IMR-90 (cell line): ENCODE data around the gene TEX2. TPM values are rescaled to one million over a fixed set of nuclear protein-coding genes. Genes with fewer than 3 reads are reported as not detected.

ENCODE experiments used
- ATAC-seq: fragments of 200-7000 bp; cut with Tn5 transposase; 2 replicates; pipeline ENCODE4 v1.9.1; 2020; ENCODE audit warnings: low read depth, mild to moderate bottlenecking, moderate library complexity
- BruUV-seq: library from RNA; stranded (reverse); fragments of 400-500 nt; replicated peaks from 2 replicates; lab custom pipeline; 2021; lab: Mats Ljungman, UMichigan
- CTCF ChIA-PET: fragments of 300-600 bp; formaldehyde crosslinking; extraction: SDS; loops from one replicate; lab custom pipeline; 2021; ENCODE audit warnings: antibody characterized with exemption; lab: Yijun Ruan, JAX
- POLR2A ChIA-PET: fragments of 300-600 bp; sonication (Branson Sonifier 250); formaldehyde crosslinking; loops from one replicate; lab custom pipeline; 2022; ENCODE audit warnings: antibody characterized with exemption; ENCODE audit not compliant: unreplicated experiment; lab: Charles Lee
- DNase-seq: peaks from one replicate; pipeline ENCODE4 v3.0.0; 2013
- H2AFZ ChIP-seq: replicated peaks from 2 replicates; pipeline ENCODE3; 2013; ENCODE audit warnings: low read length, mild to moderate bottlenecking; ENCODE audit not compliant: poor library complexity
- H2AK5ac ChIP-seq: 2 replicates; pipeline ENCODE4 v1.6.1; 2013; ENCODE audit warnings: low read depth, low read length, inconsistent platforms
- H2AK9ac ChIP-seq: replicated peaks from 2 replicates; pipeline ENCODE3; 2013; ENCODE audit warnings: mild to moderate bottlenecking, low read depth, low read length, moderate library complexity; ENCODE audit not compliant: poor library complexity
- H2BK120ac ChIP-seq: 2 replicates; pipeline ENCODE4 v1.6.1; 2013; ENCODE audit warnings: low read depth, low read length, inconsistent platforms
- H2BK15ac ChIP-seq: 3 replicates; pipeline ENCODE4 v1.6.1; 2013; ENCODE audit warnings: low read depth, low read length, inconsistent platforms
- H2BK20ac ChIP-seq: 2 replicates; pipeline ENCODE4 v1.6.1; 2013; ENCODE audit warnings: low read depth, mild to moderate bottlenecking, inconsistent platforms, low read length, moderate library complexity
- H2BK5ac ChIP-seq: 2 replicates; pipeline ENCODE4 v1.6.1; 2013; ENCODE audit warnings: mild to moderate bottlenecking, low read depth, low read length, inconsistent platforms; ENCODE audit not compliant: poor library complexity, severe bottlenecking
- H3K14ac ChIP-seq: replicated peaks from 2 replicates; pipeline ENCODE4 v1.6.1; 2013; ENCODE audit warnings: low read depth, low read length, inconsistent platforms
- H3K18ac ChIP-seq: 2 replicates; pipeline ENCODE4 v1.6.1; 2013; ENCODE audit warnings: low read depth, low read length, control low read depth
- H3K23ac ChIP-seq: 2 replicates; pipeline ENCODE4 v1.6.1; 2013; ENCODE audit warnings: low read depth, low read length, inconsistent platforms
- H3K27ac ChIP-seq: 2 replicates; pipeline ENCODE4 v1.5.1; 2013; ENCODE audit warnings: mild to moderate bottlenecking, control low read depth, low read length; ENCODE audit not compliant: insufficient read depth
- H3K27me3 ChIP-seq: 2 replicates; pipeline ENCODE4 v1.6.1; 2013; ENCODE audit warnings: low read length; ENCODE audit not compliant: control insufficient read depth, insufficient read depth
- H3K36me3 ChIP-seq: 2 replicates; pipeline ENCODE4 v1.6.1; 2013; ENCODE audit warnings: low read length, mixed read lengths; ENCODE audit not compliant: control insufficient read depth, insufficient read depth
- H3K4ac ChIP-seq: 2 replicates; pipeline ENCODE4 v1.6.1; 2013; ENCODE audit warnings: low read depth, low read length, inconsistent platforms
- H3K4me1 ChIP-seq: 2 replicates; pipeline ENCODE4 v1.6.1; 2013; ENCODE audit warnings: low read length, mixed read lengths; ENCODE audit not compliant: control insufficient read depth, insufficient read depth
- H3K4me2 ChIP-seq: 2 replicates; pipeline ENCODE4 v1.6.1; 2013; ENCODE audit warnings: low read depth, mild to moderate bottlenecking, control low read depth, low read length, moderate library complexity
- H3K4me3 ChIP-seq: 2 replicates; pipeline ENCODE4 v1.5.1; 2013; ENCODE audit warnings: low read depth, mild to moderate bottlenecking, control low read depth, low read length, moderate library complexity; ENCODE audit not compliant: insufficient read depth
- H3K56ac ChIP-seq: 2 replicates; pipeline ENCODE4 v1.6.1; 2013; ENCODE audit warnings: low read length, inconsistent platforms; ENCODE audit not compliant: insufficient read depth; ENCODE audit errors: extremely low read depth
- H3K79me1 ChIP-seq, 2 experiments: 2 replicates each; pipeline ENCODE4 v1.6.1; 2013; ENCODE audit warnings: low read length in 2 of 2, inconsistent platforms in 1 of 2, low read depth in 1 of 2
- H3K9ac ChIP-seq: 2 replicates; pipeline ENCODE4 v1.6.1; 2013; ENCODE audit warnings: low read depth, low read length, control low read depth
- H3K9me1 ChIP-seq: 2 replicates; pipeline ENCODE4 v1.6.1; 2013; ENCODE audit warnings: low read length, inconsistent platforms; ENCODE audit not compliant: insufficient read depth
- H3K9me3 ChIP-seq: 2 replicates; pipeline ENCODE4 v1.6.1; 2013; ENCODE audit warnings: low read length; ENCODE audit not compliant: control insufficient read depth, insufficient read depth
- H4K20me1 ChIP-seq: 2 replicates; pipeline ENCODE4 v1.6.1; 2013; ENCODE audit warnings: low read length, inconsistent platforms; ENCODE audit not compliant: insufficient read depth
- H4K5ac ChIP-seq: 2 replicates; pipeline ENCODE4 v1.6.1; 2013; ENCODE audit warnings: mild to moderate bottlenecking, low read depth, low read length, control low read depth
- H4K8ac ChIP-seq, 2 experiments: 2 replicates each; pipeline ENCODE4 v1.6.1; 2013; ENCODE audit warnings: low read depth in 2 of 2, low read length in 2 of 2, control low read depth in 1 of 2, inconsistent platforms in 1 of 2
- H4K91ac ChIP-seq: 2 replicates; pipeline ENCODE4 v1.6.1; 2013; ENCODE audit warnings: low read depth, low read length, inconsistent platforms; ENCODE audit not compliant: insufficient read depth
- BHLHE40 ChIP-seq: fragments of 150-350 bp; IDR thresholded peaks from 2 replicates; pipeline ENCODE4 v1.6.1; 2016; ENCODE audit warnings: mild to moderate bottlenecking, low read depth, low read length
- CEBPB ChIP-seq: IDR thresholded peaks from 2 replicates; pipeline ENCODE4 v1.6.1; 2012; ENCODE audit warnings: low read depth, low read length, improper control_type of control experiment
- MAZ ChIP-seq: IDR thresholded peaks from 2 replicates; pipeline ENCODE4 v1.6.1; 2012; ENCODE audit warnings: low read depth, mild to moderate bottlenecking, low read length, improper control_type of control experiment, moderate library complexity, borderline replicate concordance
- NFE2L2 ChIP-seq: fragments of 150-350 bp; IDR thresholded peaks from 2 replicates; pipeline ENCODE4 v1.6.1; 2016; ENCODE audit warnings: low read depth, mild to moderate bottlenecking, low read length
- POLR2A ChIP-seq: IDR thresholded peaks from 2 replicates; pipeline ENCODE4 v1.6.1; 2012; ENCODE audit warnings: mild to moderate bottlenecking, low read depth, low read length
- RFX5 ChIP-seq: IDR thresholded peaks from 2 replicates; pipeline ENCODE4 v1.8.0; 2012; ENCODE audit warnings: low read depth, mild to moderate bottlenecking, low read length, moderate library complexity
- SMC3 ChIP-seq: fragments of 150-350 bp; IDR thresholded peaks from 2 replicates; pipeline ENCODE4 v1.6.1; 2016; ENCODE audit warnings: low read depth, mild to moderate bottlenecking, antibody characterized with exemption, low read length, moderate library complexity
- WGBS, 2 experiments: methylation state at CpG; one replicate each; pipeline versions ENCODE4 v1.1.5 to v1.1.7; 2013; ENCODE audit warnings: missing lambda C conversion rate in 2 of 2; ENCODE audit not compliant: insufficient read length in 1 of 2; ENCODE audit errors: extremely low coverage in 2 of 2; 5-methylcytosine and 5-hydroxymethylcytosine counted together
- dilution Hi-C: fragments of 300-500 bp; cut with HindIII; formaldehyde crosslinking; loops from one replicate; pipeline ENCODE4 v1.14.3; 2018; ENCODE audit warnings: low sequenced_read_pairs; ENCODE audit not compliant: unreplicated experiment
- in situ Hi-C: fragments of 300-500 bp; cut with MboI; formaldehyde crosslinking; loops from 3 replicates; pipeline ENCODE4 v1.14.3; 2019; ENCODE audit warnings: low sequenced_read_pairs, inconsistent platforms, mixed read lengths
- intact Hi-C: fragments of 100-400 bp; cut with micrococcal nuclease; formaldehyde crosslinking; loops from 2 replicates; pipeline ENCODE4 v1.10.0; 2022
- polyA plus RNA-seq, 3 experiments: library from polyadenylated mRNA; depleted of rRNA; stranded (reverse); fragments of >200 nt; gene quantifications; 2 replicates each; pipeline ENCODE4 v1.2.3, GENCODE V29; 2012; ENCODE audit warnings: low replicate concordance in 1 of 3
- total RNA-seq: library from RNA; depleted of rRNA; stranded (reverse); fragments of >200 nt; gene quantifications from 2 replicates; pipeline ENCODE4 v1.2.3, GENCODE V29; 2012

TEX2 gene
- total and polyA plus RNA-seq, 2 of the 4 experiments (the other 2 are of a cell fraction): 18.2 to 21.9 TPM

DNA sequence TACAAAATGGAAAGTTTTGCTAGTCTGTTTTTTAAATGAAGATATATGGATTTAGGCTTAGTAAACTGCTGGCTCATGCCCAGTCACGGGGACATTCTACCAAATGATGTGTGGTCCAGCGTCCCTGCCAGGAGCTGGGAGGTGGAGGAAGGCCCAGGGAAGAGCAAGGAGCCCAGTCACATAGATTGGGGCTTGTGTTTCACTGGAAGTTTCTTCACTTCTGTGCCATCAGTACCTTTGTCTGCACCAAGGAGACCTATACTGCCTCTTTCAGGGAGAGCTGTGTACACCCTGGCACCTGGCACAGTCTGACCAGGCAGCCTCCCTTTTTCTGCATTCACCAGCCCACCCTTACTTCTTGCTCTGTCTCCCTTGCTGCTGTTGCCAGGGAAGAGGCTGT lies 100.5 kb downstream of the TEX2 start:
- Histone ChIP-seq H3K79me1 (no peaks in the 10 kb centered on the region; a peak in 1 of 4 replicates), H3K56ac (no peak overlapping the region), H2BK15ac (no peak overlapping the region), H2BK120ac (no peak overlapping the region), H3K4me2 (no peak overlapping the region), H4K91ac (no peak overlapping the region), H3K4ac (no peak overlapping the region), H3K9me1 (peaks cover 11% of the 10 kb centered on the region; the same call in 1 of the 2 replicates), H3K4me1 (peaks cover 4% of the 10 kb centered on the region), H2AFZ (no peak overlapping the region), H3K9ac (no peak overlapping the region), H3K36me3 (peaks cover 2% of the 10 kb centered on the region), H3K27me3 (no peaks in the 10 kb centered on the region), H3K27ac (no peak overlapping the region), H3K18ac (no peak overlapping the region), H4K8ac (no peak overlapping the region), H4K5ac (no peak overlapping the region), H2BK20ac (no peak overlapping the region), H3K4me3 (no peak overlapping the region), H3K9me3 (no peaks in the 10 kb centered on the region), H3K14ac (no peak overlapping the region), H2AK5ac (no peak overlapping the region), H4K20me1 (no peaks in the 10 kb centered on the region), H2BK5ac (no peak overlapping the region), H2AK9ac (no peak overlapping the region), H3K23ac (no peak overlapping the region)
- intact Hi-C loops (no loop called here), in situ Hi-C loops (no loop called here), dilution Hi-C loops (no loop called here)
- no CpG with 5 or more reads among the region's 2 CpGs for WGBS, 2 experiments
- DNase-seq (no peak), ATAC-seq (no peak)
- TF ChIP-seq NFE2L2 (no peak), CEBPB (no peak), MAZ (no peak), SMC3 (no peak), BHLHE40 (no peak), RFX5 (no peak), POLR2A (no peak)
- BruUV-seq: no TSS peak
- CTCF ChIA-PET: no interaction called here
- POLR2A ChIA-PET: no interaction called here
